Left lung (tissue), 10 donors: ENCODE results near the gene SP9. TPM values are rescaled to one million over a fixed set of nuclear protein-coding genes. Genes with fewer than 3 reads are reported as not detected.

Source experiments
- ATAC-seq: fragments of 200-7000 bp; cut with Tn5 transposase; one replicate; pipeline ENCODE4 v1.9.1; 2020; ENCODE audit warnings: moderate library complexity
- DNase-seq, 4 donors: peaks; one replicate each; pipeline ENCODE4 v3.0.0-alpha.2; 2013 to 2020
- H3K27ac ChIP-seq, 2 donors: fragments of 200-600 bp; sonication (generic) in 1 of 2; one replicate each; pipeline versions ENCODE4 v1.5.0 to v1.8.0; 2020 to 2021
- H3K27me3 ChIP-seq, 2 donors: fragments of 200-600 bp; sonication (generic) in 1 of 2; one replicate each; pipeline versions ENCODE4 v1.5.0 to v1.8.0; 2020 to 2021
- H3K36me3 ChIP-seq, 2 donors: fragments of 200-600 bp; sonication (generic) in 1 of 2; one replicate each; pipeline versions ENCODE4 v1.5.0 to v1.8.0; 2020 to 2021
- H3K4me1 ChIP-seq, 2 donors: fragments of 200-600 bp; one replicate each; pipeline ENCODE4 v1.8.0; 2021
- H3K4me3 ChIP-seq, 2 donors: fragments of 200-600 bp; sonication (generic) in 1 of 2; one replicate each; pipeline versions ENCODE4 v1.5.0 to v1.8.0; 2020 to 2021; ENCODE audit warnings: mild to moderate bottlenecking in 1 of 2
- H3K9me3 ChIP-seq, 2 donors: fragments of 200-600 bp; sonication (generic) in 1 of 2; one replicate each; pipeline versions ENCODE4 v1.5.0 to v1.8.0; 2020 to 2021
- CTCF ChIP-seq, 2 donors: fragments of 200-600 bp; sonication (generic) in 1 of 2; IDR thresholded peaks; one replicate each; pipeline versions ENCODE4 v1.5.0 to v1.8.0; 2021; ENCODE audit warnings: antibody characterized with exemption in 2 of 2
- intact Hi-C, 2 donors: fragments of 100-400 bp; cut with DNase I; formaldehyde crosslinking; loops; one replicate each; pipeline versions ENCODE4 v1.11.2 to v1.14.2; 2022
- polyA plus RNA-seq, 6 donors: library from polyadenylated mRNA; unstranded; fragments of 120-200 nt; gene quantifications; one replicate each; pipeline ENCODE4 v1.2.1, GENCODE V29; 2013; ENCODE audit not compliant: insufficient read length in 6 of 6
- total RNA-seq, 2 donors: library from RNA; stranded (reverse); fragmentation: NEBNext Ultra II Directional; extraction: Animal tissue kit (Norgen Biotek cat#: 25700); gene quantifications; one replicate each; pipeline ENCODE4 v1.2.1, GENCODE V29; 2021
- donor health status: DM: no; HTN: yes; CAD: no.
- donor health status: DM: no; HTN: no; CAD: no.

SP9 gene
- total and polyA plus RNA-seq, 8 donors, result not detected

DNA sequence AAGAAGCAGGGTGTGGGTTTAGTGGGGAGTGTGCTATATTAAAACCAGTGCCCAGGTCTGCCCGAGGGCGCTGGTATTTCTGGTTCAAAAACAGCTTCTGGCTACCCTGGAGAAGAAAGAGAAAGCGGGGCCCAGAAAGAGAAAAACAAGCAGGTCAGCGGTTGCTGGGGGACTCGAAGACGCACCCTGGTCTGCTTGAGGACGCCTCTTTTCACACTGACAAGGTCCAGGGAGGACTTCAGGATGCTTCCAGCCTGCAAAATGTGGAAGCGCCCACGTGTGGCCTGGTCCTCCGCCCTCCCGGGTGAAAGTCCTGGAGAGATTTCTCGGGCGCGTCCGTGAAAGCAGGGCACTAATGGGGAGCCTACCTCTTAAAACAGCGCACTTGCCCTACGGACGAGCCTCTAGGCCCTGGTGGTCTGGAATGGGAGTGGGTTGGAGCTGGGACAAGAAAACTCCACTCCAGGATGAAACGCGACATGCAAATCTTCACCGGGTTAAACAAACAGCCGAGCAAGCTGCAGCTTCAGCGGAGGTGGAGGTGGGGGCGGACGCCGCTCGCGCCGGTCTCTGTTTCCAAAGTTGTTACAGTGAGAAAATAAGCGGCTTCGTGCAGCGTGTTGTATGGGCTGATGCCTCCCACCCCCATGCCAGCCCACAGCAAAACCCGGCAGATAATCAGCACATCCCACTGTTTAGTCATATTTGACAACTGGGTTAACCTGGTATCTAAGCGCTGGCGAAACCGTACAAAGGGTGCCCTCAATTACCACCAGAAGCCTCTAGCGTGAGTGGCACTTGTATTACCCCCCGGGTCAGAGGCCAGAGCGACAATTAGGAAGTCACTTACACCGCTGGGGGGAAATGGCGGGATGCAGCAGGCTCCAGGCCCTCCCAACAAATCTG is 1.1 kb upstream of the SP9 start:
- H3K4me3 ChIP-seq, result no peak overlapping the region
- H3K27me3 ChIP-seq, result peaks cover 100% of the 10 kb centered on the region in 2 donors
- H3K4me1 ChIP-seq, result peaks cover 21 to 59% of the 10 kb centered on the region in 2 donors
- H3K9me3 ChIP-seq, result no peaks in the 10 kb centered on the region
- TF ChIP-seq CTCF (IDR thresholded peaks at IDR 0.05), result no peak
- H3K36me3 ChIP-seq, result no peaks in the 10 kb centered on the region
- H3K27ac ChIP-seq, result no peak overlapping the region
- intact Hi-C loops, result no loop called here
- DNase-seq (no peak), ATAC-seq (no peak)

DNA sequence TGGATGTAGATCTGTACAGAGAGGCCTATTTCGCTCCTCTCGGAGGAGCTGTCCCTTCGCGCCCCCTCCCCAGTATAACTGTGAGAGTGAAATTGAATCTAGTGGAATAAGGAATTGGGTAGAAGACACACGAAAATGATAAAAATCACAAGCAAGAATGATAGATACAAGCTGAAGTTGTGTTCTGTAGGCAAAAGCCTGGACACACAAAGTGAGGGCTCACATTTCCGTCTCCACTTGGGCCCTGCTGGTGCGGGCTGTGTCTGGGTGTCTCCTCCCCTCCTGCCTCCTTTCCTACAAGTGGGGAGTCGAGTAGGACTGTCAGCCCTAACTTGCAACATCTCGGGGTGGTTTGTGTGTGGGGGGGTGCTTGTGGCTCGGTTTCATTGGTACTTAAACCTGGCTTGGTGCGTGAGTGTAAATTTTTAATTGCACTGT is 457 bp upstream of the SP9 start:
- Histone ChIP-seq H3K27ac (no peak overlapping the region), H3K27me3 (peaks cover 100% of the 10 kb centered on the region in 2 donors), H3K4me3 (no peak overlapping the region), H3K36me3 (no peaks in the 10 kb centered on the region), H3K9me3 (no peaks in the 10 kb centered on the region), H3K4me1 (peaks cover 21 to 53% of the 10 kb centered on the region in 2 donors)
- no peak for TF ChIP-seq CTCF (IDR thresholded peaks at IDR 0.05)
- DNase-seq (peak in 1 of 4 donors; percentile 16), ATAC-seq (no peak)
- intact Hi-C loops, result no loop called here

- DNase-seq (peak in 1 of 4 donors; percentile 7), ATAC-seq (no peak)
- Histone ChIP-seq H3K27ac (no peak overlapping the region), H3K4me1 (peaks cover 24 to 60% of the 10 kb centered on the region in 2 donors), H3K27me3 (peaks cover 100% of the 10 kb centered on the region in 2 donors), H3K36me3 (no peaks in the 10 kb centered on the region), H3K4me3 (peak overlapping the region in 1 of 2 donors; percentile 36), H3K9me3 (no peaks in the 10 kb centered on the region)
- TF ChIP-seq CTCF (IDR thresholded peaks at IDR 0.05), result no peak
- intact Hi-C loops, result no loop called here
Observed at GRCh38 chr2:174335254-174335987, 667 bp downstream of the SP9 start.

DNA sequence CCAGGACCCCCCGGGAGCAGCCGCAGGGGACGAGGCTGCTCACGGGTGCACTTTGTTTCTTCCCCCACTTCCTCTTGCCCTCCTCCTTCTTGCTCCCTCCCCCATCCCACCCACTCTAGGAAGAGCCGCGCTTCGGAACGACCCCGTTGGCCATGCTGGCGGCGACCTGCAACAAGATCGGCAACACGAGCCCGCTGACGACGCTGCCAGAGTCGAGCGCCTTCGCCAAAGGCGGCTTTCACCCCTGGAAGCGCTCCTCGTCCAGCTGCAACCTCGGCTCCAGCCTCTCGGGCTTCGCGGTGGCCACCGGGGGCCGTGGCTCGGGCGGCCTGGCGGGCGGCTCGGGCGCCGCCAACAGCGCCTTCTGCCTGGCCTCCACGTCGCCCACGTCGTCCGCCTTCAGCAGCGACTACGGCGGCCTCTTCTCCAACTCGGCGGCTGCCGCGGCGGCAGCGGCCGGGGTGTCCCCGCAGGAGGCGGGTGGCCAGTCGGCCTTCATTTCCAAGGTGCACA is 1.3 kb downstream of the SP9 start:
- DNase-seq, result peak in 2 of 4 donors; percentile 32 to 79

More for the DNA sequence above, 1.3 kb downstream of the SP9 start:
- Histone ChIP-seq H3K9me3 (no peaks in the 10 kb centered on the region), H3K27me3 (peaks cover 100% of the 10 kb centered on the region in 2 donors), H3K4me3 (peak overlapping the region in 1 of 2 donors; percentile 36), H3K36me3 (no peaks in the 10 kb centered on the region), H3K4me1 (peaks cover 24 to 66% of the 10 kb centered on the region in 2 donors), H3K27ac (no peak overlapping the region)
- intact Hi-C loops, result no loop called here
- no peak for TF ChIP-seq CTCF (IDR thresholded peaks at IDR 0.05)
- ATAC-seq, result peak; percentile 18
